Measurements from ENCODE around the gene SLC44A1. TPM values are rescaled to one million over a fixed set of nuclear protein-coding genes. Genes with fewer than 3 reads are reported as not detected.

SLC44A1 gene
- total and polyA plus RNA-seq, 2 of the 13 experiments (the other 11 are each of a cell fraction or from before 2014, with no cell fraction given): 21.4 to 40.8 TPM

DNA sequence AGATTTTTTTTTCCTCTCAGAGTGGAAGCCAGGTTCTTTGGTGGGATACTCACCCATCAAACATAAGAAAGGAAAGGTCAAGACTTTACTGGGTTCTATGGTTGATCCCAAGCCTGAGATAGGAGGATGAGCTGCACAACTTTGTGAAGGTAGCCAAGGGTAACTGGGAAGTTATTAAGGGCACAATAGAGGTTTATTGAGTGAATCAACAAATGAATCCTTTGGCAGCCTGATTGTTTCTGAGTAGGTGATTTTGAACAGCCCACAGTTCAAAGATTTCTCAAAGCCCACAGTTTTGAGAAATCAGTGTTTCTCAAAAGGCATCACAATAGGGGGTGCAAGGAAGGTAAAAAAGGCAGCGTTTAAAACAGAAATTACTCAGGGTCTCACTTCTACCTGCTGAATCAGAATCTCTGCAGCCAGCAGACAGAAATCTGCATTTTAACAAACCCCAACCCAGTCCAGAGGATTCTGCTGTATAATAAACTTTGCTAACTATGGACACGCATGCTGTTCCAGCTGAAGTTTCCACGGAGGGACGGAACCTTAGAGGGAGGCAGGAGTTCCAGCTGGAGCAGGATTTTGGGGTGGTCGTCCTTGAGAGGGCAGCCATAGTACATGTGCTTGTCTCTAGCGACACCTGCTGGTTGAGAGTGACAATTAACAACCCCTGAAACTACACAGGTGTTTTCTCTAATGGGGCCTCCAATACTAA, 170.7 kb downstream of the SLC44A1 start (continued):
- TF ChIP-seq, protein P1, sequence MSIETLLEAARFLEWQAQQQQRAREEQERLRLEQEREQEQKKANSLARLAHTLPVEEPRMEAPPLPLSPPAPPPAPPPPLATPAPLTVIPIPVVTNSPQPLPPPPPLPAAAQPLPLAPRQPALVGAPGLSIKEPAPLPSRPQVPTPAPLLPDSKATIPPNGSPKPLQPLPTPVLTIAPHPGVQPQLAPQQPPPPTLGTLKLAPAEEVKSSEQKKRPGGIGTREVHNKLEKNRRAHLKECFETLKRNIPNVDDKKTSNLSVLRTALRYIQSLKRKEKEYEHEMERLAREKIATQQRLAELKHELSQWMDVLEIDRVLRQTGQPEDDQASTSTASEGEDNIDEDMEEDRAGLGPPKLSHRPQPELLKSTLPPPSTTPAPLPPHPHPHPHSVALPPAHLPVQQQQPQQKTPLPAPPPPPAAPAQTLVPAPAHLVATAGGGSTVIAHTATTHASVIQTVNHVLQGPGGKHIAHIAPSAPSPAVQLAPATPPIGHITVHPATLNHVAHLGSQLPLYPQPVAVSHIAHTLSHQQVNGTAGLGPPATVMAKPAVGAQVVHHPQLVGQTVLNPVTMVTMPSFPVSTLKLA (IDR thresholded peaks at IDR 0.05): peak; percentile 68; the same call in 1 of the 2 replicates
- TF ChIP-seq, protein P2, sequence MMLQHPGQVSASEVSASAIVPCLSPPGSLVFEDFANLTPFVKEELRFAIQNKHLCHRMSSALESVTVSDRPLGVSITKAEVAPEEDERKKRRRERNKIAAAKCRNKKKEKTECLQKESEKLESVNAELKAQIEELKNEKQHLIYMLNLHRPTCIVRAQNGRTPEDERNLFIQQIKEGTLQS (CRISPR knock-in tag; IDR thresholded peaks at IDR 0.05): no peak
- TF ChIP-seq SMC3 (IDR thresholded peaks at IDR 0.05; ENCODE audit: low read length): peak; percentile 89
- peak; percentile 63 for TF ChIP-seq MIXL1 (CRISPR knock-in tag; IDR thresholded peaks at IDR 0.05)
- TF ChIP-seq ATF2 (CRISPR knock-in tag; IDR thresholded peaks at IDR 0.05): 0 out of 2 replicates have a peak, but pooled peaks have one; percentile 14
- TF ChIP-seq ZNF792 (CRISPR knock-in tag; IDR thresholded peaks at IDR 0.05): no peak
- TF ChIP-seq ISL2 (CRISPR knock-in tag; IDR thresholded peaks at IDR 0.05): peak; percentile 27; the same call in 1 of the 2 replicates
- TF ChIP-seq ZNF12 (CRISPR knock-in tag; IDR thresholded peaks at IDR 0.05): peak; percentile 10; the same call in 1 of the 2 replicates
- TF ChIP-seq LCORL (IDR thresholded peaks at IDR 0.05): no peak
- TF ChIP-seq LCORL (CRISPR knock-in tag; IDR thresholded peaks at IDR 0.05): peak; percentile 61; the same call in 1 of the 2 replicates
- TF ChIP-seq, protein P3, sequence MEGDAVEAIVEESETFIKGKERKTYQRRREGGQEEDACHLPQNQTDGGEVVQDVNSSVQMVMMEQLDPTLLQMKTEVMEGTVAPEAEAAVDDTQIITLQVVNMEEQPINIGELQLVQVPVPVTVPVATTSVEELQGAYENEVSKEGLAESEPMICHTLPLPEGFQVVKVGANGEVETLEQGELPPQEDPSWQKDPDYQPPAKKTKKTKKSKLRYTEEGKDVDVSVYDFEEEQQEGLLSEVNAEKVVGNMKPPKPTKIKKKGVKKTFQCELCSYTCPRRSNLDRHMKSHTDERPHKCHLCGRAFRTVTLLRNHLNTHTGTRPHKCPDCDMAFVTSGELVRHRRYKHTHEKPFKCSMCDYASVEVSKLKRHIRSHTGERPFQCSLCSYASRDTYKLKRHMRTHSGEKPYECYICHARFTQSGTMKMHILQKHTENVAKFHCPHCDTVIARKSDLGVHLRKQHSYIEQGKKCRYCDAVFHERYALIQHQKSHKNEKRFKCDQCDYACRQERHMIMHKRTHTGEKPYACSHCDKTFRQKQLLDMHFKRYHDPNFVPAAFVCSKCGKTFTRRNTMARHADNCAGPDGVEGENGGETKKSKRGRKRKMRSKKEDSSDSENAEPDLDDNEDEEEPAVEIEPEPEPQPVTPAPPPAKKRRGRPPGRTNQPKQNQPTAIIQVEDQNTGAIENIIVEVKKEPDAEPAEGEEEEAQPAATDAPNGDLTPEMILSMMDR (CRISPR knock-in tag; IDR thresholded peaks at IDR 0.05): peak; percentile 93
- TF ChIP-seq KAT7 (CRISPR knock-in tag; IDR thresholded peaks at IDR 0.05; ENCODE audit: borderline replicate concordance): no peak
- 0 out of 2 replicates have a peak, but pooled peaks have one; percentile 34 for TF ChIP-seq CCDC6 (CRISPR knock-in tag; IDR thresholded peaks at IDR 0.05)
- peak; percentile 90 for TF ChIP-seq RAD21 (CRISPR knock-in tag; IDR thresholded peaks at IDR 0.05)
- 0 out of 2 replicates have a peak, but pooled peaks have one; percentile 37 for TF ChIP-seq TSC22D2 (CRISPR knock-in tag; IDR thresholded peaks at IDR 0.05; ENCODE audit: borderline replicate concordance)
- peak; percentile 78 for TF ChIP-seq ZBTB7B (CRISPR knock-in tag; IDR thresholded peaks at IDR 0.05)
- TF ChIP-seq ZFY (CRISPR knock-in tag; IDR thresholded peaks at IDR 0.05): 0 out of 2 replicates have a peak, but pooled peaks have one; percentile 20
- TF ChIP-seq ZSCAN9 (CRISPR knock-in tag; IDR thresholded peaks at IDR 0.05; ENCODE audit: borderline replicate concordance): peak; percentile 47; the same call in 1 of the 2 replicates
- TF ChIP-seq, protein P4, sequence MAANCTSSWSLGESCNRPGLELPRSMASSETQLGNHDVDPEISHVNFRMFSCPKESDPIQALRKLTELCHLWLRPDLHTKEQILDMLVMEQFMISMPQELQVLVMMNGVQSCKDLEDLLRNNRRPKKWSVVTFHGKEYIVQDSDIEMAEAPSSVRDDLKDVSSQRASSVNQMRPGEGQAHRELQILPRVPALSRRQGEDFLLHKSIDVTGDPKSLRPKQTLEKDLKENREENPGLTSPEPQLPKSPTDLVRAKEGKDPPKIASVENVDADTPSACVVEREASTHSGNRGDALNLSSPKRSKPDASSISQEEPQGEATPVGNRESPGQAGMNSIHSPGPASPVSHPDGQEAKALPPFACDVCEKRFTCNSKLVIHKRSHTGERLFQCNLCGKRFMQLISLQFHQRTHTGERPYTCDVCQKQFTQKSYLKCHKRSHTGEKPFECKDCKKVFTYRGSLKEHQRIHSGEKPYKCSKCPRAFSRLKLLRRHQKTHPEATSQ (CRISPR knock-in tag; IDR thresholded peaks at IDR 0.05; ENCODE audit: borderline replicate concordance): peak; percentile 69; the same call in 1 of the 2 replicates
- TF ChIP-seq ZNF839 (CRISPR knock-in tag; IDR thresholded peaks at IDR 0.05; ENCODE audit: borderline replicate concordance): no peak
- peak; percentile 25; the same call in 1 of the 2 replicates for TF ChIP-seq MED1 (CRISPR knock-in tag; IDR thresholded peaks at IDR 0.05)
- TF ChIP-seq SIX1 (CRISPR knock-in tag; IDR thresholded peaks at IDR 0.05; ENCODE audit: borderline replicate concordance): no peak
- TF ChIP-seq SNAPC5 (CRISPR knock-in tag; IDR thresholded peaks at IDR 0.05; ENCODE audit: borderline replicate concordance): no peak
- TF ChIP-seq SALL1 (CRISPR knock-in tag; IDR thresholded peaks at IDR 0.05): peak; percentile 41
- TF ChIP-seq CHD2 (IDR thresholded peaks at IDR 0.05; ENCODE audit: low read depth, low read length): no peak
